SJSA1 (cell line): ENCODE measurements around the gene ROPN1. TPM values are rescaled to one million over a fixed set of nuclear protein-coding genes. Genes with fewer than 3 reads are reported as not detected.
"Not testable (repeated sequence)": the region's sequence is repeated elsewhere in the genome, so short reads cannot be mapped to it uniquely, and the experiment has no call there.

ENCODE experiments used
- DNase-seq, 2 experiments: peaks; one replicate each; pipeline ENCODE4 v3.0.0-alpha.2; 2015 to 2020; ENCODE audit warnings: low spot score in 2 of 2, low read depth in 1 of 2
- H3K27ac ChIP-seq: fragments of 250-450 bp; sonication (Bioruptor Pico); 2 replicates; pipeline ENCODE4 v1.5.1; 2020; ENCODE audit warnings: mild to moderate bottlenecking, moderate library complexity
- H3K27me3 ChIP-seq: fragments of 250-450 bp; sonication (Bioruptor Pico); replicated peaks from 2 replicates; pipeline ENCODE4 v1.5.1; 2020; ENCODE audit warnings: mild to moderate bottlenecking, moderate library complexity
- H3K36me3 ChIP-seq: fragments of 250-450 bp; sonication (Bioruptor Pico); 2 replicates; pipeline ENCODE4 v1.5.1; 2020; ENCODE audit warnings: mild to moderate bottlenecking
- H3K4me1 ChIP-seq: fragments of 250-450 bp; sonication (Bioruptor Pico); replicated peaks from 2 replicates; pipeline ENCODE4 v1.6.1; 2021; ENCODE audit warnings: mild to moderate bottlenecking
- H3K4me3 ChIP-seq: fragments of 250-450 bp; sonication (Bioruptor Pico); 2 replicates; pipeline ENCODE4 v1.5.1; 2020; ENCODE audit warnings: mild to moderate bottlenecking
- H3K9me3 ChIP-seq: fragments of 250-450 bp; sonication (Bioruptor Pico); replicated peaks from 2 replicates; pipeline ENCODE4 v1.5.1; 2020; ENCODE audit warnings: mild to moderate bottlenecking
- total RNA-seq: library from RNA; depleted of rRNA; stranded (reverse); fragments of >200 nt; shearing (Covaris generic); gene quantifications from 2 replicates; pipeline ENCODE4 v1.2.3, GENCODE V29; 2014

ROPN1 gene
- total RNA-seq, 1 experiment from 2014 or later: not detected

- DNase-seq, H3K27ac ChIP-seq: not testable (repeated sequence)
Observed at GRCh38 chr3:124017502-124017901, 25.6 kb upstream of the ROPN1 start.

DNA sequence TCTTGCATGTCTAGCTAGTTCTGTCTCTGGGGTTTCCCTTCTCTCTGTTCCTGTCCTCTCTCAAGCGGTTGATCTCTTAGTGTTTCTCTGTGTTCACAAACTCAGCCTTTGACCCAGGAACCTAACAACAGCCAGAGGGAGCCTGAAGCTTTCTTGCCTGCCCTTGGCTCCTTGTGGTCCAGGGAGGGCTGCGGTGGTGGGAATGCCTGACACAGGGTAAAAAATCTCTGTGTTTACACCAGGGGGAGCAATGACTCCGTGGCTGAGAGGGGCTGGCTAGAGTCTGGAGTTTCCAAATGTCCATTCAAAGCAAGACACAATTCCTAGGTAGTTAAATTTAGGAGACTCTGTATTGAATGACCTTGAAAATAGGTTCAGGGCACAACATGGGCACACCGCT lies 24.6 kb upstream of the ROPN1 start:
- not testable (repeated sequence) for H3K4me1 ChIP-seq, H3K36me3 ChIP-seq, H3K27ac ChIP-seq, H3K27me3 ChIP-seq, H3K9me3 ChIP-seq, H3K4me3 ChIP-seq
- peak; percentile 25 to 53 for DNase-seq

More at GRCh38 chr3:124017502-124017901, 25.6 kb upstream of the ROPN1 start:
- not testable (repeated sequence) for H3K4me1 ChIP-seq, H3K36me3 ChIP-seq, H3K27me3 ChIP-seq, H3K9me3 ChIP-seq, H3K4me3 ChIP-seq

GRCh38 chr3:124014366-124014942 lies 22.5 kb upstream of the ROPN1 start:
- Histone ChIP-seq H3K36me3 (no peaks in the 10 kb centered on the region), H3K4me1 (no peaks in the 10 kb centered on the region), H3K27ac (no peak overlapping the region), H3K9me3 (no peaks in the 10 kb centered on the region), H3K4me3 (no peak overlapping the region), H3K27me3 (no peaks in the 10 kb centered on the region)
- DNase-seq: no peak

- H3K36me3 ChIP-seq, H3K4me3 ChIP-seq, H3K27me3 ChIP-seq, H3K9me3 ChIP-seq, H3K27ac ChIP-seq, H3K4me1 ChIP-seq, DNase-seq: not testable (repeated sequence)
Observed at GRCh38 chr3:124008321-124008720, 16.4 kb upstream of the ROPN1 start.

- Histone ChIP-seq H3K9me3 (no peaks in the 10 kb centered on the region), H3K4me3 (no peak overlapping the region), H3K36me3 (no peaks in the 10 kb centered on the region), H3K4me1 (no peaks in the 10 kb centered on the region), H3K27me3 (no peaks in the 10 kb centered on the region), H3K27ac (no peak overlapping the region)
- no peak for DNase-seq
Observed at GRCh38 chr3:124007186-124007585, 15.3 kb upstream of the ROPN1 start.

GRCh38 chr3:124002405-124003079 lies 10.6 kb upstream of the ROPN1 start:
- not testable (repeated sequence) for H3K27me3 ChIP-seq

DNA sequence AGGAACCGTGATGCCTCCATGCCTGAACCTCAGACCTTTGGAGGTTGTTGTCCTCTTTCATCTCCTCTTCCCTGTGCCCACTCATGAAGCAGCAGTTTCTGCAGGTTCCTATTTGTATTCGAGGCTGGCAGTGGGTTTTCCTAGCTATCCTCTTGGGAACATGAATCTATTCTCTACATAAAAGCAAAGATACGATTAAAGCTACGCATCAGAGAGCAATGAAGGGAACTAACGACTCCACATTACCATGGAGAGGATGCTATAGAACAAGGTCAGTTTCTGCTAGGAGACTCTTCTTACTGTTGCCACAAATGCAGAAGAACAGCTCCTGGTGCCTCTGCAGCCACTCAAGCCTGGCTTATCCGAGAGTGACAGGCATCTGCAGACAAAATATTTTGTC lies 9.4 kb upstream of the ROPN1 start:
- H3K27ac ChIP-seq, H3K4me3 ChIP-seq, H3K4me1 ChIP-seq, H3K27me3 ChIP-seq, DNase-seq, H3K36me3 ChIP-seq, H3K9me3 ChIP-seq: not testable (repeated sequence)

More at GRCh38 chr3:124002405-124003079, 10.6 kb upstream of the ROPN1 start:
- H3K9me3 ChIP-seq, H3K27ac ChIP-seq, DNase-seq, H3K4me1 ChIP-seq, H3K36me3 ChIP-seq, H3K4me3 ChIP-seq: not testable (repeated sequence)

- DNase-seq: no peak
- Histone ChIP-seq H3K4me3 (no peak overlapping the region), H3K4me1 (no peaks in the 10 kb centered on the region), H3K27ac (no peak overlapping the region), H3K27me3 (no peaks in the 10 kb centered on the region), H3K36me3 (no peaks in the 10 kb centered on the region), H3K9me3 (no peaks in the 10 kb centered on the region)
Observed at GRCh38 chr3:123997543-123997942, 5.6 kb upstream of the ROPN1 start.

DNA sequence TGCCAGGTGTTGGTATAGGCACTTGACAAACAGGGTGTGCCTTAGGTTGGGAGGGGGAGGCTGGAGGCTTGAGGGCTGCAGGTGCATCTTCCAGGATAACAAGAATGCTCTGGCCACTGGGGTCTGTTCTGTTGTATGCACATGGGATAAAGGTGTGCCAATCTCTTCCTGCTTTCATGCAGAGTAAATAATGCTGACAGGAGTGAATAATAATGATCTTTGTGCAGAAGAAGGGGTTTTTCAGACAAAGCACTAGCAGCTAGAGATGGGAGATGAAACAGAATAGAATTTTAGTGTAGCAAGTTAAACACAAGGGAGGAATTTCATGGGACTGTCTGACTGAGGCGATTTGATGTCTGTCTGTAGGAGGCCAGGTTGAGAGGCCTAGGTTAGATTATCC lies 1.9 kb upstream of the ROPN1 start:
- Histone ChIP-seq H3K4me1 (no peaks in the 10 kb centered on the region), H3K36me3 (no peaks in the 10 kb centered on the region), H3K4me3 (no peak overlapping the region), H3K27me3 (peaks cover 2% of the 10 kb centered on the region; the same call in 1 of the 2 replicates), H3K27ac (no peak overlapping the region), H3K9me3 (no peaks in the 10 kb centered on the region)
- no peak for DNase-seq

DNA sequence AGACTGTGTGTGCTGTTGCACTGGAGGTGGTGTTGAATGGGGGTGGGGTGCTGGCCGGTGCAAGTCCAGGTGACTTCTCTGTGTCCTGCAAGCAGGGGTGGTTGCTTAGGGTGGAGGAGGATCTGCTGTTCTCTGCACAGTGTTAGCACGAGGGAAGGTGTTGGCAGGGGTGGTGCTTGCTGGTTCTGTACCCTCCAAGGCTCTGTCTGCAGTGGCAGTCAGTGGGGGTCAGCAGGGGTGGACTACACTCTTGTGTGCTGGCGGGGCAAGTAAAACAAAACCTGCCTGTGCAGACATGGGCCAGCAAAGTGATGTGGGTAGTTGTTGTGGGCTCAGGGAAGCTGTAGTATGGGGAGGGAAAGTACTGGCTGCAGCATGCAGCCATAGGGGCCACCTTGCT lies 5.5 kb downstream of the ROPN1 start:
- DNase-seq: no peak
- H3K27me3 ChIP-seq: peaks cover 20% of the 10 kb centered on the region
- H3K4me1 ChIP-seq: no peaks in the 10 kb centered on the region
- H3K27ac ChIP-seq: no peak overlapping the region
- no peak overlapping the region for H3K4me3 ChIP-seq
- H3K9me3 ChIP-seq: no peaks in the 10 kb centered on the region
- H3K36me3 ChIP-seq: no peaks in the 10 kb centered on the region

DNA sequence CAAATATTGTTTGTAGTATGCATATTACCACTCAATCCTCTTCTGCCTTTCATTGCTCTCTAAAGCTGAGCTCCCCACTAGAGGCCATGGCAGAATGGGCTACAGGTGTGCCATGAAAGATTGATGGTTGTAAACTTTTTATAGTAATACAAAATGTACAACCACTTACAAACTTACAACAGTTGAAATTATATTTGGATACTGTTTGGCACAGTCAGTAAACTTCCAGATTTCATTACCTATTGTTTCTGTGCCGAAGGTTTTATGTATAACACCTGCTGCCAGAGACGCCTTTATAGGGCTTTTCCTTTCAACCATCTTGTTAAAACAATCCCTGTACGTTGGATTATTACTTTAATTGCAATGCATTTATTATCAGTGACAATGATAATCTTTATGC lies 7.0 kb downstream of the ROPN1 start:
- DNase-seq: no peak
- H3K27me3 ChIP-seq: peaks cover 23% of the 10 kb centered on the region

DNA sequence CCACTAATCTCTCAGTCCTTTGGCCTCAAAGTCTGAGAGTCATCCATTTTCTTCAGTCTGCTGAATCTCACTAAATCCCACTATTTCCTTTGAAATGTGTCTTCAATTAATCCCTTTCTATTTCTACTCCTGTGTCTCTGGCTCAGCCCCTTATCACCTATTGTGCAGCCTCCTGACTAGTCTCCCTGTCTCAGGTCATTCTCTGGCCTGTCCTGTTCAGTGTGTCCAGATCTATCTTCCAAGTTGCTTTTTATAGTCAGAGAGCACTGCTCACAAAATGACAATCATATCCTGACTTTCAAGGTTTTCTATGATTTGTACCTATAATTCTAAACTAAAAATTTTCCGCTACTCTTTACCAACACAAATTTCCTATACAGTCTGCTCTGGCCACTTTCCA lies 7.6 kb downstream of the ROPN1 start:
- Histone ChIP-seq H3K36me3 (no peaks in the 10 kb centered on the region), H3K27ac (no peak overlapping the region), H3K4me3 (no peak overlapping the region), H3K9me3 (no peaks in the 10 kb centered on the region), H3K4me1 (peaks cover 4% of the 10 kb centered on the region; the same call in 1 of the 2 replicates), H3K27me3 (peaks cover 23% of the 10 kb centered on the region)
- no peak for DNase-seq

More for the DNA sequence above, 7.0 kb downstream of the ROPN1 start:
- Histone ChIP-seq H3K9me3 (no peaks in the 10 kb centered on the region), H3K4me3 (no peak overlapping the region), H3K36me3 (no peaks in the 10 kb centered on the region), H3K4me1 (peaks cover 3% of the 10 kb centered on the region; the same call in 1 of the 2 replicates), H3K27ac (no peak overlapping the region)

DNA sequence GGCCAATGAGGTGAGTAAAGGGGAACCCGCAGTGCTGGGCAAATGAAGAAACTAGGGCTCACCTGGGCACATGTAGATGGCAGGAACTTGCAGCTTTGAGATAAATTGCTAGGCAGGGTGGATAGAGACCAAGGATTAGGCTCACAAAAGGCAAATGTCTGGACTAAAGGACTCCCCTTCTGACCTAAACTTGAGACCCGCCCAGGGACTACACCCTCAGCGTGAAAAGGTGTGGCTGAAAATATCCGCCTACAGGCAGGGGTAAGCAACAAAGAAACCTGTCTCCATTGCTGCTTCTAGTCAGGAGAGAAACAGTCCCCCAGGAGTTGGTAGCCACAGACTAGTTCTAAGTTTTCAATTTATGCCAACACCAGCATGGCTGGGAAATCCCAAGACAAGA lies 10.6 kb downstream of the ROPN1 start:
- not testable (repeated sequence) for H3K36me3 ChIP-seq, H3K27ac ChIP-seq, H3K4me1 ChIP-seq, H3K4me3 ChIP-seq, H3K9me3 ChIP-seq, DNase-seq
- peaks cover 15% of the 10 kb centered on the region for H3K27me3 ChIP-seq

DNA sequence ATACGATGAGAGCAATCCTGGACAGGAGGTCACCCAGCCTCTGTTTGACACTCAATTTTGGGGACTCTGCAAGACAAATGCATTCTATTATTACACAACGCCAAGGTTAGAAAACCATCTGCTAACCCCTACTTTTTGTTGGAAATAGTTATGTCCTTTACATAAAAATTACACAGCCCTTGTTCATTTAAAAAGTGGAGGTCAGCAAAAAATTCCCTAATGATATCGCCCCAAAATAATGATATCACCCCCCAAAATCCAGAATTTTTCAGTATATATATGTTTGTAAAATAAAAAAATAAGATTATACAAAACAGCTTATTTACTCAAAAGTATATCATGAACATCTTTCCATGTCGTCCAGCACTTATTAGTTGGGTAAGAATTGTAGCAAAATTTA lies 11.4 kb downstream of the ROPN1 start:
- DNase-seq: no peak
- Histone ChIP-seq H3K27me3 (peaks cover 15% of the 10 kb centered on the region), H3K4me1 (peaks cover 4% of the 10 kb centered on the region; the same call in 1 of the 2 replicates), H3K36me3 (no peaks in the 10 kb centered on the region), H3K27ac (no peak overlapping the region), H3K4me3 (no peak overlapping the region), H3K9me3 (no peaks in the 10 kb centered on the region)
